HG03175 (cell line): ENCODE measurements around the gene TNFRSF13B.
"Not testable (repeated sequence)": the region's sequence is repeated elsewhere in the genome, so short reads cannot be mapped to it uniquely, and the experiment has no call there.

Experiments used
- ATAC-seq: cut with Tn5 transposase; IDR thresholded peaks from one replicate; pipeline ENCODE4 v1.9.1; 2021; ENCODE audit warnings: mild to moderate bottlenecking, moderate library complexity; ENCODE audit not compliant: unreplicated experiment

TNFRSF13B gene

DNA sequence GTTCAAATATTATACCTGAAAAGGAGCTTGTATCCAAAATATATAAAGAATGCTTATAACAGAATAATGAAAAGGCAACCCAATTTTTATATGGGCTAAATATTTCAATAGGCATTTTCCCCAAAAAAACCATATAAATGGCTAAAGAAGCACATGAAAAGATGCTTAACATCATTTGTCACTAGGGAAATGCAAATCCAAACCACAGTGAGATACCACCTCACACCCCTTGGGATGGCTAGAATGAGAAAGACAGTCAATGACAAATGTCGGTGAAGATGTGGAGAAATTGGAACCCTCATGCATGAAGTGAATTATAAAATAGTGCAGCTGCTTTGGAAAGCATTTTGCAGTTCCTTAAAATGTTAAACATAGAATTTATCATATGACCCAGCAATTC, 3.1 kb downstream of the TNFRSF13B start:
- ATAC-seq: no peak

DNA sequence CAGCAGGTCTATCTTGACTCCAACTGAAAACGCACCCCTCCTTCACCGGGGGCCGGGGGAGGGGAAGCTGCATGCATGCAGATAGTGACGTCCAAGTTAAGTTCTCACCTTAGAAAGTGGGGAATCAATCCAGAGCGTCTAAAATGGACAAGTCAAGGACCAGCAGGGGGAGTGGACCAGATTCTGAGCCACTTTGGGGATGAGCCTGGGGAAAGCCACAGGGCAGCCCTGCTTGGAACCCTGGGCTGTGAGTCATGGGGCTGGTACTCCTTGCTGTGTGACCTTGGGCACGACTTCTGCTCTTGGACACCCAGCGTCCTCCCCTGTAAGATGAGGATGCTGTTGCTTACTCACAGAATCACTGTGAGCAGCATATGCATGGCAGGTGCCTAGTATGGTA, 9.1 kb downstream of the TNFRSF13B start:
- no peak for ATAC-seq

DNA sequence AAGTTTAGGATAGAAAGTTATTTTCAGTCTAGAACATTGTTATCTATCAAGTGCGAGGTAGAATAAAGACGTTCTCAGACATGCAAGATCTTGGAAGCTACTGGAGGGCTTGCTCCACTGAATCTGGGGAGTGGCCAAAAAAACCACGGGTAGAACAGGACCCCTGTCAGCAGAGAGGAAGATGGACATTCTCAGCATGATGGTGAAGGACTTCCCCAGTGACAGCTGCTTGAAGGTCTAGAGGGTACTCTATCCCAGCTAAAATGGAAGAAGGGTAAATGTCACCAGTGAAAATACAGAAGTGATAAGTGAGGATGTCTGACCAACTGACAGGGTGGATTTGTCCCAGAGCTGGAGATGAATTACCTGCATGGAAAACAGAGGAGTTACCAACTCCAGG, 10.1 kb downstream of the TNFRSF13B start:
- ATAC-seq: no peak

DNA sequence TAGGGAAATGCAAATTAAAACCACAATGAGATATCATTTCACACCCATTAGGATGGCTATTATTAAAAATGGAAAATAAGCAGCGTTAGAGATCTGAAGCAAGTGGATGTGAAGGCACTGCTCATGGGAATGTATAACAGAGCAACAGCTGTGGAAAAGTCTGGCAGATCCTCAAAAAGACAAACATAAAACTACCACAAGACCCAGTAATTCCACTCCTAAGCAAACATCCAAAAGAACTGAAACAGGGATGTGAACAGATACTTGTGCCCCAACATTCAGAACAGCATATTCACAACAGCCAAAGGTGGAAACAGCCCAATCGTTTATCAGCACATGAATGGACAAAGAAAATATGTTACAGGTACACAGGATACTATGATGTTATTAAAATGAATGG, 10.9 kb downstream of the TNFRSF13B start:
- not testable (repeated sequence) for ATAC-seq

DNA sequence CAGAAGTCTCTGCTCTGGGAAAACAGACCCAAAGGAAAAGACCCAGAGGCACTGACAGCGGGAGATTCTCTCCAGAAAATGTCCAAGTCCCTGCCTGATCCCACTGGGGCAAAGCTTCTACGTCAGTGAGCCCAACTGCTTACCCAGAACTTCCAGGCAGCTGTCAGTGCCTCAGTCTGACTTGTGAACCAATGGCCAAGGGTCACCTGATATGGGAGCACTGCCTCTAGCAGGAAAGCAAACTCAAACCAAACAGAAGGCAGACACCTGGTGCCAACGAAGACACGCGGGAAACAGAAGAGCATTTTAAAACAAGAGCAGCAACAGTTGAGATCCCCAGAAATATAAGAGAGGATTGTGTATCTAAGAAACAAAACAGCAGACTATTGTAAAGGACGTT, 16.9 kb downstream of the TNFRSF13B start:
- not testable (repeated sequence) for ATAC-seq

DNA sequence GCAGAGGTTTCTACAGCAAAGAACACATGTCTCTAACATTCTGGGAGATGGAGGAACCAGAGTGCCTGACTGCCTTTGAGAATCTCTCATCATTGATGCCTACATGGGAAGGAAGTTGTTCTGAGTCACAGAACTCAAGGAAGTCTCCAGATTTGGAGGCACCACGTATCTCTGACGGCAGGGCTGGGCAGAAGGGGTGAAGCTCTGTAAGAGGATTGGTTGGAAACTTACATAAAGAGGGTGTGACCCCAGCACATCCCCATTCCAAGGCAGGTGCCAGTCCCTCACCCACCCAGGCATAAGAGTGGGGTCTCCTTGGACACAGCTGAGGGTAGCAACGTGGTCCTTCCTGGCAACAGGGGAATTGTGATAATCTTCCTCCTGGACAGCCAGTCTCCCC, 17.4 kb downstream of the TNFRSF13B start:
- ATAC-seq: no peak

DNA sequence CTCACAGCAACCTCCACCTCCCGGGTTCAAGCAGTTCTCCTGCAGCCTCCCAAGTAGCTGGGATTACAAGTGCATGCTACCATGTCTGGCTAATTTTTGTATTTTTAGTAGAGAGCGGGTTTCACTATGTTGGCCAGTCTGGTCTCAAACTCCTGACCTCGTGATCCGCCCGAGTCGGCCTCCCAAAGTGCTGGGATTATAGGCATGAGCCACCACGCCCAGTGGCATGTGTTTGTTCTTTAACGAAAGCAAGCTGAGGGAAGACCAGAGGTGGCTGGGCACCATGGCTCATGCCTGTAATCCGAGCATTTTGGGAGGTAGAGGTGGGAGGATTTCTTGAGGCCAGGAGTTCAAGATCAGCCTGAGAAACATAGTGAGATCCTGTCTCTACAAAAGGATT, 18.1 kb downstream of the TNFRSF13B start:
- no peak for ATAC-seq

DNA sequence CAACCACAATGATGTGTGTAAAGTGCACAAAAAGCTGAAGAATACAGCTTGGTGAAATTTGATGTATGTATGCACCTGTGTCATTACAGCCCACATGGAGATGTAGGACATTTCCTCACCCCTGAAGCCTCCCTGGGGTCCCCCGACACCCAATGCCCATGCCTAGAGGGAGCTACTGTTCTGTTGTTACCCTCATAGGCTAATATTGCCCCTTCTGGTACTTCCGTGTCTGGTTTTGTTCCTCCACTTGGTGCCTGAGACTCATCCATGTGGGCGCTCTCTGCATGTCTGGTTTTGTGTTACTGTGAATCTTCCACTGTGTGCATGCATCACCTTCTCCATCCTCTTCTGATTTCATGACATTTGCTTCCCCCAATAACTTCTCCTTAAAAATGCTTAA, 18.6 kb downstream of the TNFRSF13B start:
- ATAC-seq: no peak

DNA sequence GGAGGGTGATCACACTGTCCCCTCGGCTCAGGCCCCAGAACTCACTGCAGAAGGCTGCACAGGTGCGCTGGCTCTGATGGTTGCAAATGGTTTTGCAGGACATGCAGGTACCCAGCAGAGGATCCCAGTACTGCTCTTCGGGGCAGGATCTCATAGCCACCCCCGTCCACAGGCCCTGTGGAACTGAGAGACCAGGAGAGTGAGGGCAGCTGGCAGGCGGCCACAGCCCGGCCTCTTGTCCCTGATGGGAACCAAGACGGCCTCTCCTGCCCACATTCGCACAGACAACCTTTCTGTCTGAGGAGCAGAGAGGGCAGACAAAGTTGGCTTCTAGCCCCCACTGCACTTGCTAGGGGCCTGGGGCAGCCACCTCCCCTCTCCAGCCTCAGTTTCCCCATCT, 19.5 kb downstream of the TNFRSF13B start:
- no peak for ATAC-seq

DNA sequence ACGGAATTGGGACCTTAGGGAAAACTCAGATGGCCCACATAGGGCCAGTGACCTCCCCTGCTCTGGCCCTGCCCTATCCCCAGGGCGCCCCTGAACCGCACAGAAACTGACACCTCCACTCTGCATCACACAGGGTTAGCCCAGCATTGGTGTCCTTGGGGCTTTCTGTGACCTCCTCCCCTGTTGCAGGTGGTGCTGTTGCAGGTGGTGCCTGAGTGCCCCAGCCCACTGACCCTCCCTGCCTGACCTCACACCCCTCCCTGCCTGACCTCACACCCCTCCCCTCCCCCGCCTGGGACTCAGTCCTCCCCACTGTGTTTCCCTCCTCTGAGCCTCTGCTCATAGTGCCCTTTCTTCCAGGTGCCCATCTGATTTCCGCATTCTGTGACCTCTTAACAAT, 21.4 kb downstream of the TNFRSF13B start:
- no peak for ATAC-seq

DNA sequence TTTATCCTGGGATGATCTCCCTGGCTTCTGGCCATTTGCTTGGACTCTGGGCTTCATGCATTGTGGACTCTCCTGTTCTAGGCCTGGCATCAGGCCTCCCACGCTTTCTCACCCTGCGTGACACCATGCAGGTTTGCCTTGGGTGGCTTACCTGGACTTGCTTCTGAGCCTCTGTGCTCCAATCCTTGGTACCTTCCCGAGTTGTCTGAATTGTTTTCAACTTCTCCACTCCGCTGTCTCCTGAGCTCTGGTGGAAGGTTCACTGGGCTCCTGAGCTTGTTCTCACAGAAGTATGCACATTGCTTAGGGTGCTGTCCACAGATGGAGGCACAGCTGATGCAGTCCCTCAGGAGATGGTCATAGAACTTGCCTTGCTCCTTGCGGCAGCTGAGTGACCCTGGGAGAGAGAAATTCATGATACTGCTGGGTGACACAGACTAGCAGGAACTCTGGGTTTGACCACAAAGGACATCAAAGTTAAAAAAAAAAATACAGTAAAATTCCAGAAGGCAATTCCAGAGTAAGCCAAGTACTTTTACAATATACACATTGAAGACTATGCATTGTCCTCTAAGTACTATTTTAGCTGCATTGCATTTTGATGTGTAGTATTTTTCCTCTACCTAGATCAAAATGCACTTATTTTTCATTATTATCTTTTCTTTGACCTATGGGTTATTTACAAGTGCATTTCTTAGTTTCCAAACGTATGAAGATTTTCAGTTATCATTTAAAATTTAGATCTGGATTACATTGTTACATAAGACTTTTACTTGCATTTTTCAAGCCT, 23.1 kb downstream of the TNFRSF13B start:
- no peak for ATAC-seq

DNA sequence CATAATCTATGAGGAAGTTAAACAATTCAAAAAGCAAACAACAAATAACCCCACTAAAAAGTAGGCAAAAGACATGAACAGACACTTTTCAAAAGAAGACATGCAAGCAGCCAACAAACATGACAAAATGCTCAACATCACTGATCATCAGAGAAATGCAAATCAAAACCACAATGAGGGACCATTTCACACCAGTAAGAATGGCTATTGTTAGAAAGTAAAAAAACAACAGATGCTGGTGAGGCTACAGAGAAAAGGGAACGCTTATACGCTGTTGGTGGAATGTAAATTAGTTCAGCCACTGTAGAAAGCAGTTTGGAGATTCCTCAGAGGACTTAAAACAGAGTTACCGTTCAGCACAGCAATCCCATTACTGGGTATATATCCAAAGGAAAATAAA, 24.4 kb downstream of the TNFRSF13B start:
- no peak for ATAC-seq

DNA sequence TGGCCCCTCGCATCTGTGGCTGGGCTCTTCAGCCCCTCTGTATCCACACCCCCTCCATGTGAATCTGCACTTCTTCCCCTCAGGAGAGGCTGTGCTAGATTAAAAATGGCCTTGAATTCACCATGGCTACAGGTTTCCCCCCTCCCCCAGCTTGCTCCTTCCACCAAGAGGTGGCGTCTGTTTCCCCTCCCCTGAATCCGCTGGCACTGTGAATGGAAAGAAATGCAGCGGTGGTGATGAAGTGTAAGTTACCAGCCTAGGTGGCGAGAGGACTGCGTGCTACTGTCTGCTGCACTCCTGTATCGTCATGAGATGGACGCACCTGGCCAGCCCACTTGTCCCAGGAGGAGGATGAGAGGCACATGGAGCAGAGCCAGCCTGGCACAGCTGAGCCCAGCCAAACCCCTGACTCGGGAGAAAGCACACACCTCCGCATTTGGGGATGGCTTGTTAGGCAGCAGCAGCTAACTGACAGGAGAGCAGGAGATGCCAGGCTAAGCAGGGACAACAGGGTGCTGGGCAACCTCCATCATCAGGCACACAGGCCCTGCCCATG, 26.2 kb downstream of the TNFRSF13B start:
- ATAC-seq: no peak

DNA sequence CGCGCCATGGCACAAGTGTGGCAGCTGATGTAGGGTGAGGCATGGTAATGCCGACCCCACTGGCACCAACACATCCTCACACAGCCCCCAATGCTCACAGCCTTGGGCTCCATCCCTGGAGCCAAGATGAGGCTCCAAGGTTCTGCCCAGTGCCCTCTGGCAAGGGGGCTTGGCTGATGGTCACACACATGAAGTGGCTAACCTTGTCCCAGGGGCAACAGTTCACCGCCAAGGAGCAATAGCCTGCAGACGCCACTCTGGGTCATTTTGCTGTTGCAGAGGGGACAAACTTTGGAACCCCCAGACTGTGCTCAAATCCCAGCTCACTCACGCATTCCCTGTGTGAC, 26.8 kb downstream of the TNFRSF13B start:
- ATAC-seq: no peak

DNA sequence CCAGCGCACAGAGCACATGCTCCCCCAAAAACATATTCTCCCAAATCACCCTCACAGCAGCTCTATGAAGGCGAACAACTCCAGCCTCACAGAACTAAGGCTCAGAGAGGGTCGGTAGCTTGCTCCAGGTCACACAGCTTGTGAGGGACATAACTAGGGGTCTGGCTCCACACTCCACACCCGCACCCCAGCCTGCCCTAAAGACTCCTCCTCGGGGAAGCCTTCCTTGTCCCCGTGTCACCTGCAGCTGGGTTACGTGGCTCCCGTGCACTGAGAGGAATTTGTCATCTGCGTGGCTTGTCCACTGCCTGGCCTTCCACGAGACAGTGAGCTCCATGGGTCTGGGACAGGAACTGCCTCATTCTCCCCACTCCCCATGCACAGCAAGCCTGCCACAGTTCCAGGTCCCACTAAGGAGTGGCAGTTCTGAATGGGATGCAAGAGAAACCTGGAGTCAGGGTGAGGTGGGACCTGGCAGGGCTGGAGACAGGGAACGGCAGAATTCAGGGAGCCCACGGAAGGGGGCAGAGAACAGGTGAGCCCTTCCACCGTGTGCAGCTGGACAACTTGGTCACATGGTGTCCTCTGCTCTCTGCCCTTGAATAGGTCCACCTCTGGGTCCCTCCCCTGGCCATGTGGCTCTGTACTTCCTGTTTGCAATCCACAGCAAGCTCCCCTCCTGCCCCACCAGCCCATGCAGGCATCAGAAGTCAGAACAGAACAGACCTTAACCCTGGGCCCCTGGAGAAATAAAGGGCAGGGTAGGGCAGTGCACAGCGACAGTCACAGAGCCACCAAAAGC, 27.4 kb downstream of the TNFRSF13B start:
- ATAC-seq: no peak

DNA sequence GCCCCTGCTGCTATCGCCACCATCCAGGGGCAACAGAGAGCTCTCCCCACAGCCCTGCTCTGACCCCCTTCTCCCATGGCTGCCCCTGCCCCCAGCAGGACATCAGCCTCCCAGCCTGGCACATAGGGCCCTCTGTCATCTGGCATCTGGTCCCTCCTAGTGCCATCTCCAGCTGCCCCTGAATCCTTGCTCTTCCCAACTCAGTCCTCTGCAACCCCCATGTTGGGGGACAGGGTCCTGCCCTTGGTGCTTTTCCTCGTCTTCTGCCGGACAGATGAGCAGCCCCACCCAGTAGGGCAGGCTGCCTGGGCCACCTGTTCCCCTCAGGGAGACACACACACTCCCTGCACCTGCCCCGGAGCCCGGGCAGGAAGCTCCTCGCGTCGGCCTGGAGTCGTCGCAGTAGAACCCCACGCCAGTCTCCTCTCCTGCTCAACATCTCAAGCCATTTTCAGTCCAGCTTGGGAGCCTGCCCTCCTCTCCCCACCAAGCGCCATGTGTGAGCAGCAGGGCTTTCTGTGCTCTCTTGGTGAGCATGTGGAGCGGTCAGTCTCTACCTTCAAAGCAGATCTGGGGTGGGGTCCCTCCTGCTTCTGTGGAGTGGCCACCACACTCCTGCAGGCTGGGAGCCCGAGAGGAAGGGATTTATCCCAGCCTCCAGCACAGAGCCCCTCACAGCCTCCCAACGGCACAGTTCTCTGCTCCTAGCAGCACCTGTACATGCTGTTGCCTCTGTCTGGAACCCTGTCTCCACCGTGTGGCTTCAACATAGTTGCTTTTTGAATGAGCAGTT, 28.2 kb downstream of the TNFRSF13B start:
- no peak for ATAC-seq

DNA sequence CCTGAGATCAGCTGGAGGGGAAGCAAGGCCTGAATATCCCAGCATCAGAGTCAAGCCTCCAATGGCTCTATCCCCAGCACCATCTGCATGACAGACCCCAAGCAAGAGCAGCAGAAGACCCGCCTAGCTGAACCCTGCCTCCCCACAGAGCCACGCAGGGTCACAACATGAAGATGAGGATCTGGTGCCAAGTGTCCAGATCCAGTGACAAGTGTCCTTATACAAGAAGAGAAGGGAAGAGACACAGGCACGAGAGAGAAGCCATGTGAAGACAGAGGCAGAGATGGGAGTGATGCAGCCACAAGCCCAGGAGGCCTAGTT, 28.9 kb downstream of the TNFRSF13B start:
- no peak for ATAC-seq

DNA sequence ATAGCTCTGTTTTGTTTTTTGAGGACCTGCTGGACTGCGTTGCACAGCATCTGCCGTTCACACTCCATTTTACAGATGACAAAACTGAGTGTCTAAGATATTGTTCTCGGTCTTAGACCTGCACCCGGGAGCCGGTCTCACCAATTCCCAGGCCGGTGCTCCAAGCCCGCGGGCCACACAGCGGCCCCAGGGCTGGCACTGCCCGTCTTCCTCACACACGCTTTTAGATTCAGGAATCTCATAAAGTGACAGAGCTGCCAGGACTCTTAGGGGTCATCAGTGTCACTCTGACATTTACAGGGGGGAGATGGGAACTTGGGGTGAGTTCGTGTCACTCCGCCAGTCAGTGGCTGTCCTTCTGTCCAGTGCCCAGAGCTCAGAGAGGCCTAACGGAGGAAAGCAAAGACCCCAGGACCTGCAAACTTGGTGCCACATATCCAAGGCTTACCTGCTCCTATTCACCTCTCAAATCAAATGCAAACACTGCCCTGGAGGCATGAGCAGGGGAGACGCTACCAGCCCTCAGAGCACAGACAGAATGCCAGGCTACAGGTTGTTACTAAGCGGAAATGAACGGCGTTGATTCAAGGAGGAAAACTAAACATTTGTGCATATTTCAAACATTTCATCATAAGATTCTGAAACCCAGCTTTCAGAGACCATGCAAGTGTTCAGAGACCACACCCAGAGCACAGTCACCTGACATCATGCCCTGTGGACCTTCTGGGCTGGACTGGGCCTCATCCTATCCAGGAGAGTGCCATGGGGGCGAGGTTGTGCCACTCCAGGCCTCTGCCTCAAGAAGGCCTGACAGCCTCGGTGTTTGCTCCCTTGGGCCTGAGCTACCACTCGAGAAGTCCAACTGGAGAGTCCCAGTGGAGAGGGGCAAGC, 29.5 kb downstream of the TNFRSF13B start:
- ATAC-seq: no peak

DNA sequence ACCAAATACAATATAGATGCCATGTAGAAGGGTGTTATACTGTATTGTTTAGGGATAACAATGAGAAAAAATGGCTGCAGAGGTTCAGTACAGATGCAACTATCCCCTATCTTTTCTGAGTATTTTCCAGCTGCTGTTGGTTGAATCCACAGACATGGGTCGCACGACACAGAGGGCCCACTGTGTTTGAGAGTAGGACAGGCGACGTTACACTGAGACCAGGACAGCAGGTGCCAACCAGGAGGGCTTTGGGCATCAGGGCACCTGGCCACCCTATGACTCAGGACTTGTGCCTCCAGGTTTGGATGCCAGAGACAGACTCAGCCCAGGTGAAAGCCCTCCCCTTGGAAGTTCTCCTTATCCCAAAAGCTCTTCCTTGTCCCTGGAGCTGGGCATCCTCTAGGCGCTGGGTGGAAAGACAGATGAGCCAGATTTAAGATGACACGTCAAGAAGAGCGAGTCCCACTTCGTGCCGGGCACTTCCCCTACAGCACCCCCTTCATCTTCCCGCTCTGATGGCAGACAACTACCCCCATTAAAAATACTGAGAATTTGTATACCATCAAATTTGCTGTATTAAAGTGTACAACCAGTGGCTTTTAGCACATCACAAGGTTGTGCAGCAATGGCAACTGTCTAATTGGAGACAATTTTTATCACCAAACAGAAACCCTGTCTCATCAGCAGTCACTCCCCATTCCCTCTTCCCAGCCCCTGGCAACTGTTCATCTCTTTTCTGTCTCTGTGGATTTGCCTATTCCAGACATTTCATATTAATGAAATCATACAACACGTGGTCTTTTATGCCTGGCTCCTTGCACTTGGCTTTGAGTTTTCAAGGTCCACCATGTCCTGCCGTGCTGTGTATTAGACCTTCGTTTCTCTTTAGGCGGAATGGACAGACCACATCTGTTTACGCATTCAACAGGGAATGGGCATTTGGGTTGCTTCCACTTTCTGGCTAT, 30.6 kb downstream of the TNFRSF13B start:
- ATAC-seq: no peak
